HG03280 (cell line): ENCODE measurements around the gene EHD4.

Experiments
- ATAC-seq: cut with Tn5 transposase; IDR thresholded peaks from one replicate; pipeline ENCODE4 v1.9.1; 2021; ENCODE audit warnings: mild to moderate bottlenecking, moderate library complexity; ENCODE audit not compliant: unreplicated experiment

The EHD4 gene

GRCh38 chr15:41961001-41961518 lies 11.3 kb downstream of the EHD4 start:
- no peak for ATAC-seq

- no peak for ATAC-seq
Measured at GRCh38 chr15:41958002-41958420, 14.3 kb downstream of the EHD4 start.

GRCh38 chr15:41957021-41957897 lies 15.1 kb downstream of the EHD4 start:
- no peak for ATAC-seq

GRCh38 chr15:41955807-41956525 lies 16.4 kb downstream of the EHD4 start:
- no peak for ATAC-seq

- ATAC-seq = no peak
Measured at GRCh38 chr15:41955100-41955499, 17.3 kb downstream of the EHD4 start.

- no peak for ATAC-seq
Measured at GRCh38 chr15:41954036-41954435, 18.3 kb downstream of the EHD4 start.

- no peak for ATAC-seq
Measured at GRCh38 chr15:41952013-41952563, 20.3 kb downstream of the EHD4 start.

GRCh38 chr15:41951571-41951970 lies 20.8 kb downstream of the EHD4 start:
- ATAC-seq = no peak

GRCh38 chr15:41950489-41950888 lies 21.9 kb downstream of the EHD4 start:
- no peak for ATAC-seq

GRCh38 chr15:41950127-41950483 lies 22.3 kb downstream of the EHD4 start:
- ATAC-seq = no peak

- no peak for ATAC-seq
Measured at GRCh38 chr15:41949401-41950126, 22.8 kb downstream of the EHD4 start.

- no peak for ATAC-seq
Measured at GRCh38 chr15:41948490-41948889, 23.9 kb downstream of the EHD4 start.

GRCh38 chr15:41946970-41947369 lies 25.4 kb downstream of the EHD4 start:
- no peak for ATAC-seq

- no peak for ATAC-seq
Measured at GRCh38 chr15:41945731-41946130, 26.6 kb downstream of the EHD4 start.

GRCh38 chr15:41945221-41945620 lies 27.1 kb downstream of the EHD4 start:
- ATAC-seq = no peak

- ATAC-seq = no peak
Measured at GRCh38 chr15:41944313-41944940, 27.9 kb downstream of the EHD4 start.

GRCh38 chr15:41943543-41944312 lies 28.6 kb downstream of the EHD4 start:
- ATAC-seq = no peak

GRCh38 chr15:41942886-41943285 lies 29.5 kb downstream of the EHD4 start:
- no peak for ATAC-seq

- ATAC-seq = no peak
Measured at GRCh38 chr15:41941644-41942415, 30.5 kb downstream of the EHD4 start.
